Stimulated activated naive B cell treated with anti-CD40 and anti-IgM and Interleukin-4, amounts not matched to agents 10 μg/mL and 1 μg/mL and 100 μg/mL, for 72 hours (primary cell): ENCODE measurements around the gene MCF2L2.

Experiments
- ATAC-seq, 2 donors: fragments of 150-1000 bp; cut with Tn5 transposase; replicated peaks; 2 replicates each; pipeline ENCODE4 v1.10.0; 2021; ENCODE audit warnings: moderate library complexity in 1 of 2
- DNase-seq: peaks from one replicate; pipeline ENCODE4 v3.0.0; 2021
- H3K27ac Mint-ChIP-seq: one replicate; pipeline ENCODE4 v1.8.0; 2022; ENCODE audit warnings: mild to moderate bottlenecking, mixed read lengths
- H3K27me3 Mint-ChIP-seq, 2 donors: one replicate each; pipeline ENCODE4 v1.8.0; 2022; ENCODE audit warnings: mixed read lengths in 2 of 2
- H3K36me3 Mint-ChIP-seq, 2 donors: one replicate each; pipeline ENCODE4 v1.8.0; 2022; ENCODE audit warnings: mixed read lengths in 2 of 2, mild to moderate bottlenecking in 1 of 2
- H3K4me1 Mint-ChIP-seq, 2 donors: one replicate each; pipeline ENCODE4 v1.8.0; 2022; ENCODE audit warnings: mixed read lengths in 2 of 2, mild to moderate bottlenecking in 1 of 2
- H3K4me3 Mint-ChIP-seq, 2 donors: one replicate each; pipeline ENCODE4 v1.8.0; 2022; ENCODE audit warnings: mild to moderate bottlenecking in 2 of 2, mixed read lengths in 2 of 2, moderate library complexity in 1 of 2
- H3K9me3 Mint-ChIP-seq, 2 donors: one replicate each; pipeline ENCODE4 v1.8.0; 2022; ENCODE audit warnings: mixed read lengths in 2 of 2, mild to moderate bottlenecking in 1 of 2

Gene MCF2L2

DNA sequence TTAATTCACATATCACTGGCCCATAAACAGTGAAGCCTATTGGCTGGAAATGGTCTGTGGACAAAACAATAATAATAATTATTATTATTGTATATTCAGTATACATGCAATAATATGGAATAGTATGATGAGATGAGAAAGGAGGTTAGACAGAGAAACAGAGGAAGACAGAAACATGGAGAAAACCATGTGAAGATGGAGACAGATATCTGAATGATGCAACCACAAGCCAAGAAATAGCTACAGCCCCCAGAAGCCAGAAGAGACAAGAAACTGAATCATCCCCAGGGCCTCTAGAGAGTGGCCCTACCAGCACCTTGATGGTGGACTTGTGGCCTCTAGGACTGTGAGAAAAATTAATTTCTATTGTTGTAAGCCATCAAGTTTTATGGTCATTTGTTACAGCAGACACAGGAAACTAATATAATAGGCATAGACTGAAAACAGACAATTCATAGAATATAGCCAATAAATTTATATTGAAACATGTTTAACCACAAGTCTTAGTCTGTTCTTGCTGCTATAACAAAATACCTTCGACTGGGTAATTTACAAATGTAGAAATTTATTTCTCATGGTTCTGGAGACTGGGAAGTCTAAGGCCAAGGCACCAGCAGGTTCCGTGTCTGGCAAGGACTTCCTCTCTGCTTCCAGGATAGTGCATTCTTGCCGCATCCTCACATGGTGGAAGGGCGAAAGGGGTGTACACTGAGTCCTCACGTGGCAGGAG, 31.6 kb downstream of the MCF2L2 start:
- Mint-ChIP-seq H3K36me3 (no peaks in the 10 kb centered on the region), H3K27ac (no peak overlapping the region), H3K27me3 (peaks cover 18 to 20% of the 10 kb centered on the region in 2 donors), H3K9me3 (no peaks in the 10 kb centered on the region), H3K4me3 (no peak overlapping the region), H3K4me1 (no peaks in the 10 kb centered on the region)
- ATAC-seq (no peak), DNase-seq (no peak)

DNA sequence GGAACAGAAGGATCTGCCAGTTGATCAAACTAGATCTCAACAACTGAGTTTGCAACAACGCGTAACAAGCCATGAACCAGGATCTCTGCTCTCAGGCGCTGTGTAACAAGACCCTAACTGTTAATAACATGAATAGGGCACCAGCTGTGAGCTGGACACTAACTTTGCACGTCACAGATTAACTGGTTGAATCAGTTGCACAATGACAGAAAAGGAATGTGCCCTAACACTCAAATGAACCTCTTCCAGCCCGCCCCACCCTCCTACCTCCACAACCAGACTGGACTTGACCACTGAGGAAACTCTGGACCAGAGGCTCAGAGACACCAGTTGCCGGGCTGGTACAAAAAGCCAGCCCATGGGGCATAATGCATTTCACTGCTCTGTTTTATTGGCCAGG, 34.3 kb downstream of the MCF2L2 start:
- Mint-ChIP-seq H3K27me3 (peaks cover 15 to 23% of the 10 kb centered on the region in 2 donors), H3K9me3 (no peaks in the 10 kb centered on the region), H3K27ac (no peak overlapping the region), H3K4me1 (no peaks in the 10 kb centered on the region), H3K36me3 (no peaks in the 10 kb centered on the region), H3K4me3 (no peak overlapping the region)
- ATAC-seq (no peak), DNase-seq (no peak)

DNA sequence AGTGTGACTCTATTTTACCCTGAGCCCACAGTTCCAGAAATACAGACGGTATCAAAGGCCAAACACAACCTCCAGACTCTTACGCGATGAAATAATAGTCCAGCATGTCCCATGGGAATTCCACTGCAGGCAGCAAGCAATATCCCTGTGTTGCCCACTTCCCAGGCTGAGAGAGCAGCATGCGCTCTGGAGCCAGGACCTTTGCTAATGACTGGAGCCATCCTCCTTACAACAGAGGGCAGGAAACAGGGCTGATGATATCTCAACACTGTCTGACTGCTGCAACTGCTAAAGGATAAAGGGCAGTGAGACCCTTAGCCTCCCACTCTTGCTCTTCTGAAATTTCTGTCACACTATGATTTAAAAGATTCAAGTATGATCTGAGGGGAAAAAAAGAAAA, 34.8 kb downstream of the MCF2L2 start:
- Mint-ChIP-seq H3K9me3 (no peaks in the 10 kb centered on the region), H3K4me1 (no peaks in the 10 kb centered on the region), H3K27me3 (peaks cover 15 to 23% of the 10 kb centered on the region in 2 donors), H3K36me3 (no peaks in the 10 kb centered on the region), H3K4me3 (no peak overlapping the region), H3K27ac (no peak overlapping the region)
- DNase-seq: no peak
- no peak for ATAC-seq

DNA sequence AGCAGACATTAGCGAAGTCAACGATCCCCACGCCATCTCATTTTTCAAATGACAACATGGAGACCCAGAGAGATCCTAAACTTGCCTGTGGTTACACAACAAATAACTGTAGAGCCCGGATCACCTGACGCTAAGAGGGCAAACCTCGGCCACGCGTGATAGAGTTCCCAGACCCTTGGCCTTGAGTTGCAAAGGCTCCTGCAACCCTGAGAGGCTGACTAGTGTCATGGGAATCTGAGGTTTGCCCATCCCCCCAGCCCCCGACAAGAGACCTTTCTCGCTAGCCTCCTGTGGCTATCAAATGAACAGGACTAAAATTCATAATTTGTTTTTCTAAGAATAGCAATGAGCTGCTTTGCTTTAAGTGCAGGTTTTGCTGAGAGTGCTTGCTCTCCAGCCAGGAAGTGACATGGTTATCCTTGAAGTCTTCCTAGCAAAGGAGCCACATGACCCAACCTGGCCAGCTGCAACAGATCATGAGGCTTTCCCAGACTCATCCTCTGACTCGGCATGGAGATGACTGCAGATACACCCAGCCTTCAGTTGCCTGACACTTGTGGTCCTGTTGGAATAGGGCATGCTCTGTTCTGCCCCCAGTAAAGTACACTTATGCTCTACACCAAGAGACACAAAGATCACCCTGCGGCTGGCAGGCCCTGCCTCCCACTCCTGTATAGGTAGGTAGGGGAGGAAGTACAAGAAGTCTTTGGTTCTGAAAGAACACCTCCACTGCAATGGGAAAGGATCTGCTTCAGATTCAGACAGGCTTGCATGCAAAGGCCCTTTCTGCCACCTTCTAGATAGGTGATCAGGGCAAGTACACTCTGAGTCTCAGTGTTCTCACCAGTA, 36.0 kb downstream of the MCF2L2 start:
- Mint-ChIP-seq H3K9me3 (no peaks in the 10 kb centered on the region), H3K27me3 (peaks cover 15 to 23% of the 10 kb centered on the region in 2 donors), H3K27ac (no peak overlapping the region), H3K4me1 (no peaks in the 10 kb centered on the region), H3K36me3 (no peaks in the 10 kb centered on the region), H3K4me3 (no peak overlapping the region)
- ATAC-seq (no peak), DNase-seq (no peak)

DNA sequence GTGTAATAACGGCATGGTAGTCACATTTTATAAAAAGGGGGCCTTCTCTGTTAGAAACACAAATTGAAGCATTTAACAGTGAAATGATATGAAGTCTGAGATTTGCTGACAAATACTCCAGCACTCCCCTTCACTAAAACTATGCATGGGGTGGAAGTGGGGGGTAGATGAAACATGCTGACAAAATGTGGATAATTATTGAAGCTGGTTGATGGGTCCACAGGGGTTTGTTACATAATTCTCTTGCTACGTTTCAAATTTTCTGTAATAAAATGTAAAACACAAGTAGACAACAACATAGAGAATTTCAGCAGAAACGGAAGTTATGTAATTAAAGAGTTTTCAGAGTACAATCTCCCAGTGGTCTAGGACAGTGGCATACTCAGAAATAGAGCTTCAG, 37.0 kb downstream of the MCF2L2 start:
- H3K27ac Mint-ChIP-seq: no peak overlapping the region
- no peak for DNase-seq
- no peaks in the 10 kb centered on the region for H3K36me3 Mint-ChIP-seq
- no peak for ATAC-seq
- no peaks in the 10 kb centered on the region for H3K4me1 Mint-ChIP-seq
- no peak overlapping the region for H3K4me3 Mint-ChIP-seq
- H3K9me3 Mint-ChIP-seq: no peaks in the 10 kb centered on the region
- H3K27me3 Mint-ChIP-seq: peaks cover 15 to 22% of the 10 kb centered on the region in 2 donors

DNA sequence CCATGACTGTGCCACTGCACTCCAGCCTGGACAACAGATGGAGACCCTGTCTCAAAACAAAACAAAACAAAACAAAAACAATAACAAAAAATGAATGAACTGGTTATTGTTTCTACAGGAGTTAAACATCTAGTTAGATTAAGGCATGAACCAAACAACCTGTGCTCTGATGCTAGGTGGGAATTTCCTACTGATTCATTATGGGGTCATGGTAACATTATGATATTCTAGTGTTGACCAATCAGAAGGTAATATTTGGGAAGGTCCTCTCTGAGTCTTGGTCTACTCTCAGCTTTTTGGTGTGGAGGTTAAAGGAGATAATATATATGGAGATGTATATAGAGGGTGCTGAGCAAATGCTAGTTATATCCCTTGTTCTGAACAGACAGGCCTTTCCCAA, 37.6 kb downstream of the MCF2L2 start:
- Mint-ChIP-seq H3K4me1 (peaks cover 1 to 2% of the 10 kb centered on the region in 2 donors), H3K36me3 (peaks cover 0 to under 1% of the 10 kb centered on the region in 2 donors), H3K27ac (no peak overlapping the region), H3K27me3 (peaks cover 14 to 18% of the 10 kb centered on the region in 2 donors), H3K4me3 (no peak overlapping the region), H3K9me3 (no peaks in the 10 kb centered on the region)
- no peak for ATAC-seq
- no peak for DNase-seq

DNA sequence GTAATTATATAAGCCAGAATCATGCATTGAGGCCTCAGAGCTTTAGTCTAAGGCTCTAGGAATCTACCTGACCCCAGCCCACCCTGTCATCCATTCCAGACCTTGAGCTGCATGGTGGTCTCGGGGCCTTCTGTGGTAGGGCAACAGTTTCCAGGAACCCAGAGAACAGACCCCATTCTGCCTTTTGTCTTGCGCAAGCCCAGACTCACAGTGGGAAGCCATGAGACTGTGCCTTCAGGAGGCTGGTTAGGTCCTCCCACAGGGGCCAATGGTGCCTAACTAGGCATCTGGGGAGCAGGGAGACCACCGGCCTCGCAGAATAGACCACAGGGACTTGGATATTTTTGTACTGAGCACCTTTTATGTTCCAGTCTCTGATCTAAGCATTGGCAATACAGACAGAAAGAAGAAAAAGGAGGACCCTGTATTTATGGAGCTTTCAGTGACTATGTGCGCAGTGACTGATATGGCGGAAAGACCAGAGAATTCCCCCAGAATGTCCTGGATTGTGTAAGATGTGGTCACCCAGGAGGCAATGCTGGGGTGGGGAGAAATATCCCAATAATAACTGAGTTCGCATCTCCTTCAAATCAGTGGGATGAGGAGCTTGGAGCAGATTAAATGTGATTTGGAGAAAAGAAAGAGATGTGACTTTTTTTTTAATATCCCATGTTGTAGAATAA, 40.1 kb downstream of the MCF2L2 start:
- DNase-seq (no peak), ATAC-seq (no peak)
- H3K27me3 Mint-ChIP-seq: peaks cover 16 to 27% of the 10 kb centered on the region in 2 donors
- H3K4me3 Mint-ChIP-seq: no peak overlapping the region
- H3K9me3 Mint-ChIP-seq: no peaks in the 10 kb centered on the region
- peaks cover 4 to 10% of the 10 kb centered on the region in 2 donors for H3K4me1 Mint-ChIP-seq
- peaks cover 0 to 2% of the 10 kb centered on the region in 2 donors for H3K36me3 Mint-ChIP-seq
- no peak overlapping the region for H3K27ac Mint-ChIP-seq

DNA sequence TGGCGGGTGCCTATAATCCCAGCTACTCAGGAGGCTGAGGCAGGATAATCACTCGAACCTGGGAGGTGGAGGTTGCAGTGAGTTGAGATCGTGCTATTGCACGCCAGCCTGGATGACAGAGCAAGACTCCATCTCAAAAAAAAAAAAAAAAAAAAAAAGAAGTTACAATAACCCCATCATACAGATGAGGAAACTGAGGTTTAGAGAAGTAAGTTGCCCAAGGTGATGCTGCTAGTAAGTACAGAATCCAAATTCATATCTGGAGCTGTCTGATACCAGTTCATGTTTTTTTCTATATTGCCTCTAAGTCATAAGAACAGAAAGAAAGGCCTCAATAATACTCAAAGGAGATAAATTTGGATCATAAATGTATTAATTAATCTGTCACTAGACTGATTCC, 40.6 kb downstream of the MCF2L2 start:
- no peaks in the 10 kb centered on the region for H3K9me3 Mint-ChIP-seq

DNA sequence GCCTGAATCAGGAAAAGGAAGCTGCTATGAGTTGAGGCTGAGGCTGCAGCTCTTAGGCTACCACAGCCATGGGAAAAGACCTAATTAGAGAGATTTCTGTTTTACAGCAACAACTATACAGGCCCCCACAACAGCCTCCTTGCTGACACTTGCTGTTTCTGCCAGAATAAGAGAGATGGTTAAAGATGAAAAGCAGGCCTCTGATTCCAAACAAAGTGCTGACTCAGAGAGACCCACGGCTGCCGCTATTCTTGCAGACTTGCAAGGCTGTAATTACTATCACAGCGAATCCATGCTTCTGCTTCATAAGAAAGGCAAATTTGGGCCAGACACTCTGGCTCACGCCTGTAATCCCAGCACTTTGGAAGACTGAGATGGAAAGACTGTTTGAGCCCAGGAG, 41.8 kb downstream of the MCF2L2 start:
- Mint-ChIP-seq H3K27me3 (peaks cover 12 to 19% of the 10 kb centered on the region in 2 donors), H3K36me3 (peaks cover 0 to 2% of the 10 kb centered on the region in 2 donors), H3K27ac (no peak overlapping the region), H3K9me3 (no peaks in the 10 kb centered on the region), H3K4me3 (no peak overlapping the region), H3K4me1 (peaks cover 7 to 19% of the 10 kb centered on the region in 2 donors)
- ATAC-seq: no peak
- no peak for DNase-seq

More for the DNA sequence above, 40.6 kb downstream of the MCF2L2 start:
- H3K4me1 Mint-ChIP-seq: peaks cover 4 to 10% of the 10 kb centered on the region in 2 donors
- no peak for DNase-seq
- H3K4me3 Mint-ChIP-seq: no peak overlapping the region
- peaks cover 16 to 27% of the 10 kb centered on the region in 2 donors for H3K27me3 Mint-ChIP-seq
- peaks cover 0 to 2% of the 10 kb centered on the region in 2 donors for H3K36me3 Mint-ChIP-seq
- H3K27ac Mint-ChIP-seq: no peak overlapping the region
- ATAC-seq: no peak

DNA sequence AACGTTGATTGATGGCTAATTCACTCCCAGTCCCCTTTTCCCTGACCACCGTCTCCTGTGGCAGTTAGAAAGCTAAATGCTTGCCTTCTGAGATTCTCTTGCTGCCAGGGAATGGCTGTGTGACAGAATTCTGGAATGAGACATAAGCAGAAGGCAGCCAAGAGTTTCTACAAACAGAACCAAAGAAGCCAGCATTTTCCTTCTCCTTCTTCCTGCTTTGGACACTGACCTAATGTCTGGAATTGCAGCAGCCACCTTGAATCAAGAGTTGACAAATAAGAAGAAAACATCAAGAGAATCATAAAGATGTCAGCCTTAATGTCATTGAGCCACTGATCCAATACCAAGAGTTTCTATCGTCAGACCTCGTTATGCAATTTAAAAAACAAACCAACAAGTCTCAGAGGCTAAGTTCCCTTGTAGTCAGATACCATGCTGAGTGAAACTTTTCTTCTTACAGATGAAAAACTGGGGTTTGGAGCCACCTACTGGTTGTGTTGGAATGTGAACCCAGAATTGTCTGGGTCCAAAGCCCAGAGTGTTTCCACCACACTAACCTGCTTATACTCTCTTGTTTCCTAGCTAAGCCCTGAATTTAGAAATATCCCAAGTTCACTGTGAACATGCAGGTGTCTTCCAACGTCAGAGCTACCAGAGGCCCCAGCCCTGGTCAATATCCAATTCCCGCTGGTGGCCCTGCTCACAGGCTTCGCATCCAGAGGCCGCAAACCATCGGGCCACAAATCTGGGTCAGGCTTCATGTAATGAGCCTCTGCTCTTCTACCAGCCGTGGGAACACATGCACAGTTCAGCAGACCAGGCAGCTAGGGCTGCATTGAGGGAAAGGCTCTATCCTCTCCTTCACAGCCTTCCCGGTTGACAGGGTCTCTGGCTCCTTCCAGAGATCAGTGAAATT, 42.5 kb downstream of the MCF2L2 start:
- Mint-ChIP-seq H3K27me3 (peaks cover 10 to 19% of the 10 kb centered on the region in 2 donors), H3K9me3 (no peaks in the 10 kb centered on the region), H3K27ac (no peak overlapping the region), H3K4me3 (no peak overlapping the region), H3K36me3 (peaks cover 0 to 2% of the 10 kb centered on the region in 2 donors), H3K4me1 (peaks cover 13 to 26% of the 10 kb centered on the region in 2 donors)
- ATAC-seq: peak; percentile 67 to 72
- DNase-seq: peak; percentile 39

DNA sequence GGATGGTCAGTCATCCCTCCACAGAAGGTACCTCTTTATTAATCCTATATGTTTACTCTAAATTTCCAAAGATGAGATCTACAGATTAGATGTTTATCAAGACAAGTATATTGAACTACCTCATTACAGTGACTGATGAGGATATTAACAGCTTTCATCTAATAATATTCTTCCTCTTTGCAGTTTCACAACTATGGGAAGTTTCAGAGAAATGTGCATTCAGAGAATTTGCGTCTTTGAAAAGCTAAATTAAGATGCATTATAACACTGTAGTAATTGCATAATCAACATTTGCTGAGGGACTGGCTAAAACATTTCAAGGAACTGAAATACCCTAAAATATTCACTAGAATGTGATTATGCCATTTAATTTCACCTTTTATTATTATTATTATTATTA, 46.7 kb downstream of the MCF2L2 start:
- Mint-ChIP-seq H3K36me3 (peaks cover 4 to 7% of the 10 kb centered on the region in 2 donors), H3K4me3 (no peak overlapping the region), H3K4me1 (peaks cover 35 to 61% of the 10 kb centered on the region in 2 donors)

DNA sequence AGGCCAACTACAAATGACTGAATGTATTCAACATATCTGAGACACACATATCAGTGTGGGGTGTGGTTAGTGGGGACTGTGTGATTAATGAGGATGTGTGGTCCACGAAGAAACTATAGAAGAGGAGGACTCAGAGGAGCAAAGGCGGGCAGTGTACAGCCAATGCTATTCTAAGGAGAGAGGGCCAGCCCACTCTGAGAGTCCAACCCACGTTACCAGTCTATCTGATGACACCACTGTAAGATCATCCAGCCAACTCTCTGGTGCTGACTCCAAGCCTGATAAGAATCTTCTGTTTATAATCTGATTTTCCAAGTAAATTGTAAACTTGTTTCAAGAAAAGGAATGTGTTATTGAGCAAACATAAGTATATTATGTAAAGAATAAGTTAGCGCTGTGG, 47.2 kb downstream of the MCF2L2 start:
- no peak for DNase-seq
- ATAC-seq: peak; percentile 30 to 33
- Mint-ChIP-seq H3K9me3 (peaks cover 0 to 2% of the 10 kb centered on the region in 2 donors), H3K27ac (peak overlapping the region; percentile 88), H3K4me3 (peak overlapping the region in 1 of 2 donors; percentile 2), H3K27me3 (peaks cover 14 to 23% of the 10 kb centered on the region in 2 donors), H3K4me1 (peaks cover 39 to 66% of the 10 kb centered on the region in 2 donors), H3K36me3 (peaks cover 4 to 7% of the 10 kb centered on the region in 2 donors)

More for the DNA sequence above, 46.7 kb downstream of the MCF2L2 start:
- peak; percentile 6 to 30 for ATAC-seq
- DNase-seq: no peak
- Mint-ChIP-seq H3K27ac (peak overlapping the region; percentile 47), H3K27me3 (peaks cover 14 to 23% of the 10 kb centered on the region in 2 donors), H3K9me3 (peaks cover 0 to 2% of the 10 kb centered on the region in 2 donors)

DNA sequence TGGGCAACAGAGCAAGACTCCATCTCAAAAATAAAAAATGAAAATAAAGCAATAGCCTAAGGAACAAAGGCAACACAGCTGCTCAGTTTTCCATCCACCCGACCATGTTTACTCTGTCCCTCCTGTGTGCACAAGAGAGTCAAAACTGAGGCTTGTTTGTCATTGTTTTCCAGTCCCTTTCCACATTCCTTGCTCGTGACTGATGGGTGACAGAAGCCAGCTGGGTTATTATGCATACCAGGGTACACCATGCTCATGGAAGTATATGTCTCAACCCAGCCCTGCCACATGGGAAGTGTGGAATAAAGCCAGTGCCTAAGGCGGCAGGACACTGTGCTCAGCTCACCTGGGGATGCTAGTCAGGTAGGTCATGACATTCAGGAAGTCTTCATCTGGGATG, 49.5 kb downstream of the MCF2L2 start:
- Mint-ChIP-seq H3K4me3 (no peak overlapping the region), H3K9me3 (peaks cover 0 to 2% of the 10 kb centered on the region in 2 donors), H3K27me3 (peaks cover 9 to 16% of the 10 kb centered on the region in 2 donors), H3K36me3 (peaks cover 5 to 9% of the 10 kb centered on the region in 2 donors), H3K27ac (no peak overlapping the region), H3K4me1 (peaks cover 45 to 69% of the 10 kb centered on the region in 2 donors)
- DNase-seq (no peak), ATAC-seq (no peak)
